GM12891 (cell line): Measurements from ENCODE around the gene RMI1.
"Not testable (repeated sequence)": the region's sequence is repeated elsewhere in the genome, so short reads cannot be mapped to it uniquely, and the experiment has no call there.

Experiments used
- DNase-seq: peaks from one replicate; pipeline ENCODE4 v3.0.0; 2011; ENCODE audit warnings: low spot score; ENCODE audit not compliant: insufficient read length
- FAIRE-seq: peaks from 2 replicates; lab custom pipeline; 2011; peaks lifted over from hg19 to GRCh38; lab: Jason Lieb, UNC
- PAX5 ChIP-seq: IDR thresholded peaks from 2 replicates; pipeline ENCODE4 v1.6.1; 2011; ENCODE audit warnings: low read length, moderate library complexity, mild to moderate bottlenecking; ENCODE audit not compliant: insufficient read depth, severe bottlenecking
- POLR2A ChIP-seq: IDR thresholded peaks from 2 replicates; pipeline ENCODE4 v1.6.1; 2011; ENCODE audit warnings: low read depth, low read length, control low read depth
- POLR2AphosphoS5 ChIP-seq: IDR thresholded peaks from 2 replicates; pipeline ENCODE4 v1.6.1; 2011; ENCODE audit warnings: low read depth, low read length, control low read depth
- POU2F2 ChIP-seq: IDR thresholded peaks from 2 replicates; pipeline ENCODE4 v1.6.1; 2011; ENCODE audit warnings: low read depth, mild to moderate bottlenecking, control low read depth, low read length, moderate library complexity
- SPI1 ChIP-seq: IDR thresholded peaks from 2 replicates; pipeline ENCODE4 v1.6.1; 2011; ENCODE audit warnings: low read depth, low read length, control low read depth
- TAF1 ChIP-seq: IDR thresholded peaks from 2 replicates; pipeline ENCODE4 v1.6.1; 2011; ENCODE audit warnings: low read depth, low read length, control low read depth

Gene RMI1

DNA sequence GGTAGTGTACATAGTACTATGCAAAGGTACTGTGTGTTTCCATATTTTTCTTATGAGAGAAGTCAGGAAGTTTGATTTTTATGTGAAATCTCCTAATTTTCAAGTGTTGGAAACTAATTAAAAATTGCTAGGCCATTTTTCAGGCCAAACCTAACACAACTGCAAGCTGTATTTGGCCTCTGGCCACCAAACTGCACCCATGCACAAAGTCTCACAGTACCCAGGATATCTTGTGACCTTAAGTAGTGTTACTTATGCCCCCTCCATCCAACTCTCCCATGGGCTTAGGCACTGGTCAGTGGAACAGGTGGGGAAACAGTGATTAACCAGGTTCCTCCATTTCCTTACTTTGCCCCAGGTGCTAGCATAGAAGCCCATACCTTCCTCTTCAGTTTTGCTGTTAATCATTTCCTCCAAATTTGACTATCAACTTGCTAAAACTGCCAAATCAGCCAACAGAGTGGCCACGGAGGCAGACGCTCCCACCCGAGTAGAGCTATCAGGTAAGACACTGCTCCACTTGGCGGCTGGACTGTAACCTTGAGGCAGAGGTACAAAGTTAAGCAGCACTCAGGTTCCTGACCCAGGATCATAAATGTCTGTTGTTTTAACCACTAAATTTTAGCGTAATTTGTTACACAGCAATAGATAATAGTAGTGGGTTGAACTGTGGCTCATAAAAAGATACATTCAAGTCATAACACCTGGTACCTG, 39.9 kb upstream of the RMI1 start:
- TF ChIP-seq PAX5 (no peak), TAF1 (no peak)
- DNase-seq (no peak), FAIRE-seq (no peak)

DNA sequence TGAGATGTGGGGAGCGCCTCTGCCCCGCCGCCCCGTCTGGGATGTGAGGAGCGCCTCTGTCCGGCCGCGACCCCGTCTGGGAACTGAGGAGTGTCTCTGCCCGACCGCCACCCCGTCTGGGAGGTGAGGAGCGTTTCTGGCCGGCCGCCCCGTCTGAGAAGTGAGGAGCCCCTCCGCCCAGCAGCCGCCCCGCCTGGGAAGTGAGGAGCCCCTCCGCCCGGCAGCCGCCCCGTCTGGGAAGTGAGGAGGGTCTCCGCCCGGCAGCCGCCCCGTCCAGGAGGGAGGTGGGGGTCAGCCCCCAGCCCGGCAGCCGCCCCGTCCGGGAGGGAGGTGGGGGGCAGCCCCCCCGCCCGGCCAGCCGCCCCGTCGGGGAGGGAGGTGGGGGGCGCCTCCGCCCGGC, 32.5 kb upstream of the RMI1 start:
- FAIRE-seq, DNase-seq: not testable (repeated sequence)

DNA sequence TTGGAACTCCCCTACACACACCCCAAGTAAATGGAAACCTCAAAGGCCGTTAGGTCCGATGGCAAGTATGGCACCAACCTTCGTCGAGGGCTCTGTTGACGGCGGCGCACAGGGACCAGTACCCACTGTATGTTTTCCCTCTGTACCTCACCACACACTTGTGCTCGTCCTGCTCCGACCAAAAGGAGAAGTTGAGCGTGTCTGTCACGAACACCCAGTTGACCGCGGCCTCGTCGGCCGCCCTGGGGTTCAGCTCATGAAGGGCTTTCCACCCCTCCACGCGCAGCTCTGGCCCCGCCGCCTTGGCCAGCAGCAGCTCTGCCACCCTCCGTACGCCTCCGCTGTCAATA, 24.5 kb upstream of the RMI1 start:
- FAIRE-seq: peak; percentile 78
- DNase-seq: peak; percentile 22
- TF ChIP-seq TAF1 (peak; percentile 31; the same call in 1 of the 2 replicates), POLR2A (no peak), POLR2AphosphoS5 (no peak; the same call in 1 of the 2 replicates)

DNA sequence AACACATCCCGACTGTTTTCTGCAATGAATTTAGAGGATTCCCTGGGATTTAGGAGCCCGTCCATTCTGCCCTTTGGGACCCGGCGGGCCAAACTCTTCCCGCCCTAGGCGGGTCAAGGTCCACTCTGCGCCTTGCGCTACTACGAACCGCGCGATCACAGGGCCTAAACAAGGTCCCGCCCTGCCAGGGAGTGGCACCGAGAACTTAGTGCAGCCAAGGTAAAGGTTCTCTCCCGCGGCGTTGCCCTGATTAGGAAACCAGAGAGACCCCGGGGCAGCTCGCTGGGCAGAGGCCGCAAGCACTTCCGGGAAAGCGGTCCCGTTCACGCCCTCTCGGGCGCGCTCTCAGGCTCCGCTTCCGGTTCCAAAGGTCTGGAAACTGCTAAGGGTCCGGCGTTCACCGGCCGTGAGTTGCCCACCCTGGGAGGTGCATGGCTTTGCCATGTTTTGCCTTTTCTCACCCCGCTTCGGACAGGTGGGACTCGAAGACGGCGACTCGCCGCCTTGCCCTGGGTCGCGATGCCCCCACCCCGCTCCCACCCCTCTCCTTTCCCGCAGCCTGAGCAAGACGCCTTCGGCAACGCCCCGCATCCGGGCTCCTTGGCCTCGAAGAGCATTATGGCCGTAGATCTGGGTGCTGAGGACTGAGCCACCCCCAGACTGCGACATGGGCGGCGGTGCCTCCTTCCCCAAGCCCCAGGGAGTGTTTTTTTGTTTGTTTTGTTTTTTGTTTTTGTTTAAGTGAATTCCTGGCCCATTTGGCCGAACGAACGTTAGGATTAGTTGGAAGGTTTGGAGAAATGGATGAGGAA, 24.0 kb upstream of the RMI1 start:
- DNase-seq (peak; percentile 70), FAIRE-seq (peak; percentile 60)
- TF ChIP-seq POLR2A (peak; percentile 66; the same call in 1 of the 2 replicates), PAX5 (no peak), SPI1 (no peak)

DNA sequence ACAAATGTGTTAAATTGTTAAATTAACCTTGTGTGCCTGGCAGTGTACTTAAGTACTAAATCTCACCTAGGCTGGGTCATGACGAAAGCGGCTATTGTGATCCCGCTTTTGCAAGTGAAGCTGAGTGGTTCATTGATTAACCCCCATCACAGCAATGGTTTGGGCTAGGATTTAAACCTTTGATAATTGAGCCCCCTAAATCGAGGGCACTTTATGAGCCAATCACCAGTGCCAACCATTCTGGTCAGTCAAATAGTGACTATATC, 23.4 kb upstream of the RMI1 start:
- FAIRE-seq (no peak), DNase-seq (no peak)

DNA sequence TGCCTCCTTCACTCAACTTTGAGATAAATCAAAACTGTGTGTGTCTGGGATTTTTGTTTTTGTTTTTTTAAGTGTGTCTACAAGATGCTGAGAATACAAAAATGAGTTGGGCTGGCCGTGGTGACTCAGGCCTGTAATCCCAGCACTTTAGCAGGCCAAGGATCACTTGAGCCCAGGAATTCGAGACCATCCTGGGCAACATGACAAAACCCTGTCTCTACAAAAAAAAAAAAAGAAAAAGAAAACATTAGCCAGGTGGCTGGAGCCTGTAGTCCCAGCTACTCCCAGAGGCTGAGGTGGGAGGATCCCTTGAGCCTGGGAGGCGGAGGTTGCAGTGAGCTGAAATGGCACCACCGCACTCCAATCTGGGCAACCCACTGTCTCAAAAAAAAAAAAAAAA, 21.5 kb upstream of the RMI1 start:
- TF ChIP-seq SPI1 (no peak), POLR2A (no peak), POU2F2 (no peak), TAF1 (no peak), PAX5 (no peak)
- DNase-seq (no peak), FAIRE-seq (no peak)

More for the DNA sequence above, 23.4 kb upstream of the RMI1 start:
- no peak for TF ChIP-seq POU2F2
- TF ChIP-seq POLR2A: no peak
- TF ChIP-seq PAX5: no peak
- TF ChIP-seq POLR2AphosphoS5: no peak
- TF ChIP-seq SPI1: no peak
- no peak for TF ChIP-seq TAF1

DNA sequence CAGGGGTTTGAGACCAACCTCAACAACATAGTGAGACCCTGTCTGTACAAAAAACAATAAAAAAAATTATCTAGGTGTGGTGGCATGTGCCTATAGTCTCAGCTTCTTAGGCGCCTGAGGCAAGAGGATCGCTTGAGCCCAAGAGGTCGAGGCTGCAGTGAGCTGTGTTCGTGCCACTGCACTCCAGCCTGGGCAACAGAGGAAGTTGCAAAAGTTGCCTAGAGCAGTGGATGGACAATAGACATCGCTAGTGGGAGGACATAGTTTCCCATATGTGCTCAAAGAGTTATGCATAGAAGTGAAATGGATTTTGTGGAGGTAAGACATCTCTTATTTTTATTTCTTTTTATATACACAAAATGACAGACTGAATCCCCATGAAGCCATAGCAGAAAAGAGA, 19.6 kb upstream of the RMI1 start:
- TF ChIP-seq POLR2AphosphoS5 (no peak), TAF1 (no peak), PAX5 (no peak), POU2F2 (no peak), SPI1 (no peak), POLR2A (no peak)
- no peak for FAIRE-seq
- DNase-seq: no peak

DNA sequence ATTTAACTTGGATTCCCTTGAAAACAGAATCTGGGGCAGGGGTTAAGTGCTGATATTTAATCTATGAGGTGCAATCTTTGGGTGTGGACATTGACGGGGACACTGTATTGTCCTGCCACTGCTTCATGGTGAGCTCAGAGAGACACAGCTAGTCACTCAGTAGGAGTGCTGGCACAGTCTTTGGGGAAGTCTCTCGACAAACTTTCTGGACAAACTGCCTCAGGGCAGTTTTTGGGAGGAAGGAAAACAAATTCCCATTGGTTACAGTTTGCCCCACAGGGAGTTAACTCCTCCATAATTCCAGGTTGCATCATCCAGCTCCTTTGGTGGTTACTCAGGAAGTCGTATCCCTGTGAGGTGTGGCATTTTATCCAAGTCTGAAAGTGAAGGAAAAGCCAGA, 18.4 kb upstream of the RMI1 start:
- TF ChIP-seq POLR2AphosphoS5 (no peak), POLR2A (no peak)
- DNase-seq (no peak), FAIRE-seq (no peak)

DNA sequence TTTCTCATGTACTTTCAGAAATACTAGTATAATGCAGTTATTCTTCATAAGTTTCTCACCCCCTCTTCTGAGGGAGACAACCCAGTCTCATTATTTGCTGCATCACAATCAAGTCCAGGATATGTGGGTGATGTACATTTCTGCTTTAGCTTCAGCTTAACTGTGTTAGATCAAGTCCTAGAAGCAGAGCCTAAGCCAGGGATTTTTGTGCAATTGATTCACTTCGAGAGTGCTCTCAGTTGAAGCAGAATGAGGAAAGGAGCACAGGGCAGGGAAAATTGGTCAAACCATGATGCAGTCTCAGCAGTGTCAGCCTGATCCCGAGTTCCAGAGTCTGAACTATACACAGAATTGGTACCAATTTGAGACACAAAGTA, 15.6 kb upstream of the RMI1 start:
- no peak for FAIRE-seq
- TF ChIP-seq POLR2A (no peak; the same call in 1 of the 2 replicates), TAF1 (no peak), POU2F2 (0 out of 2 replicates have a peak, but pooled peaks have one; percentile 21), SPI1 (no peak)
- no peak for DNase-seq

DNA sequence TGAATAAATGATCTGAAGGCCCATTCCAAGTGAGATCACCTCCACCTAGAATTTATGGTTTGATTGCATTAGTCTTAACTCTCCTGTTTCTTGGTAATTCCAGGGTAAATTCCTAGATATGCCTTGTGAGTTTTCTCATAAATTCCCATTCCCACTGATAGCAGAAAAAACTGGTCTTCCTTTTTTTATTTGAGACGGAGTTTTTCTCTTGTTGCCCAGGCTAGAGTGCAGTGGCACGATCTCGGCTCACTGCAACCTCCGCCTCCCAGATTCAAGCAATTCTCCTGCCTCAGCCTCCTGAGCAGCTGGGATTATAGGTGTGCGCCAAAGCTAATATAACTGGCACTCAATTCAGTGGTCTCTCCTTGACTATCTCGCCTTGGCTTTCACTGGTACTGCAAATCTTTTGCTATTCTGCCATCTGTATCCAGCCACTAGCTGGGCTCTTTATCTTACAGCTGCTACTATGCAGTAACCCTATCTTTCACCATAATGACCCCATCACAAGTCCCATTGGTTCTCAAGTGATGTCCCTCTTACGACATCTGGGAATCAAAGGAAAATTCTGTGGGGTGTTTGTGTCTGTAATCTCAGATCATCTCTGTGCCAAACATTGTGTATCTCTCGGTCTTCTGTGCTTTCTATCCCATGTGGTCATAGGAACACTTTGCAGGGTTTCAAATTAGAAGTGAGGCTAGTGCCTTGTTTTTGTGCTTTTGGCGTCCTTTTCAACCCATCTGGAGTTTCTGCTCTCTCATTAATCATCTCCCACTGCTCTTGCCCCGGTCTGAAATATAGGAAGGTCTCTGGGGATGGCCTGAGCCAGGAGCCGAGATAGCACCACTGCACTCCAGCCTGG, 15.0 kb upstream of the RMI1 start:
- no peak for DNase-seq

More for the DNA sequence above, 15.0 kb upstream of the RMI1 start:
- no peak for FAIRE-seq
- TF ChIP-seq POLR2A (peak; percentile 50), PAX5 (no peak), TAF1 (no peak), SPI1 (no peak), POU2F2 (no peak), POLR2AphosphoS5 (peak; percentile 83)
